Activated T-cell treated with anti-CD3 and anti-CD28 coated beads, Interleukin-2, amount 50 U/mL, for 24 hours (primary cell): ENCODE data around the gene MDGA2.
"Not testable (repeated sequence)": the region's sequence is repeated elsewhere in the genome, so short reads cannot be mapped to it uniquely, and the experiment has no call there.

Source experiments
- DNase-seq: peaks from one replicate; pipeline ENCODE4 v3.0.0-alpha.2; 2020
- H3K27ac Mint-ChIP-seq: 2 replicates; pipeline ENCODE4 v1.8.0; 2020; ENCODE audit warnings: mild to moderate bottlenecking, mixed read lengths
- H3K27me3 Mint-ChIP-seq: 2 replicates; pipeline ENCODE4 v1.8.0; 2020; ENCODE audit warnings: mixed read lengths
- H3K36me3 Mint-ChIP-seq: 2 replicates; pipeline ENCODE4 v1.8.0; 2020; ENCODE audit warnings: low read depth, mixed read lengths
- H3K4me1 Mint-ChIP-seq: 2 replicates; pipeline ENCODE4 v1.8.0; 2020; ENCODE audit warnings: low read depth, mixed read lengths
- H3K4me3 Mint-ChIP-seq: 2 replicates; pipeline ENCODE4 v1.8.0; 2020; ENCODE audit warnings: mild to moderate bottlenecking, moderate library complexity, mixed read lengths
- H3K9me3 Mint-ChIP-seq: 2 replicates; pipeline ENCODE4 v1.8.0; 2020; ENCODE audit warnings: mixed read lengths

MDGA2 gene

DNA sequence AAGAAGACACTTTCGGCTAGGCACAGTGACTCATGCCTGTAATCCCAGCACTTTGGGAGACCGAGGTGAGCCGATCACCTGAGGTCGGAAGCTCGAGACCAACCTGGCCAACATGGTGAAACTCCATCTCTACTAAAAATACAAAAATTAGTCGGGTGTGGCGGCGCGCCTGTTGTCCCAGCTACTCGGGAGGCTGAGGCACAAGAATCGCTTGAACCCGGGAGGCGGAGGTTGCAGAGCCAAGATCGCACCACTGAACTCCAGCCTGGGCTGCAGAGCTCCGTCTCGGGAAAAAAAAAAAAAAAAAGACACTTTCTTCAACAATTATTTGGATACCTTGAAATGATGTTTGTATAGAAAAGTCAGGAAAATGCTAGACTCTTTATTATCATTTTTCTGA, 393.6 kb downstream of the MDGA2 start:
- DNase-seq, H3K27me3 Mint-ChIP-seq, H3K36me3 Mint-ChIP-seq, H3K9me3 Mint-ChIP-seq, H3K4me3 Mint-ChIP-seq, H3K4me1 Mint-ChIP-seq, H3K27ac Mint-ChIP-seq: not testable (repeated sequence)

DNA sequence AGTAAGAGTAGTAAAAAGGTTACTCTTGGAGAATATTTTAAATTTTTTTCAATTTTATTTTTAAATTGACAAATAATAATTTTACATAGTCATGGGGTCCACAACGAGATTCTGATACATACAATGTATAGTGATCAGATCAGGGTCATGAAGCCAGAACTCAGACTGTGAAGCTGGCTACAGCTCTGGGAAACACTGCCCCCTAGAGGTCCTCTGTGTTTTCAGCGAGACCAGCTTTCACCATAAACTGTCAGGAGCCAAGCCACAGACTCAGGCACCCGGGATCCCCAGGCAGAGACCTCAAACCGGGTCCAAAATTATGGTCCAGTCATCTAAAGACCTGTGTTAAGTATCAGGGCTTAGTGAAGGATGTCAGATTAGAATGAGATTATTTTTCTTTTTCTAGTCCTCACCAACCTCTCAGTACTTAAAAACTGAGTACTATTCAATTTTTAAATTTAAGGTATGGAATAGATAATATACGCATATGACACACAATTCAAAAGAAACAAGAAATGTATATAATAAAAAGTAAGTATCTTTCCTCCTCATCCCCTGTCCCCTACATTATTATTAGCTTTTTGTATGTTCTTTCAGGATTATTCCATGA, 397.1 kb downstream of the MDGA2 start:
- Mint-ChIP-seq H3K9me3 (no peaks in the 10 kb centered on the region), H3K27me3 (no peaks in the 10 kb centered on the region), H3K4me1 (no peaks in the 10 kb centered on the region), H3K27ac (no peak overlapping the region), H3K36me3 (no peaks in the 10 kb centered on the region), H3K4me3 (no peak overlapping the region)
- DNase-seq = peak; percentile 32

DNA sequence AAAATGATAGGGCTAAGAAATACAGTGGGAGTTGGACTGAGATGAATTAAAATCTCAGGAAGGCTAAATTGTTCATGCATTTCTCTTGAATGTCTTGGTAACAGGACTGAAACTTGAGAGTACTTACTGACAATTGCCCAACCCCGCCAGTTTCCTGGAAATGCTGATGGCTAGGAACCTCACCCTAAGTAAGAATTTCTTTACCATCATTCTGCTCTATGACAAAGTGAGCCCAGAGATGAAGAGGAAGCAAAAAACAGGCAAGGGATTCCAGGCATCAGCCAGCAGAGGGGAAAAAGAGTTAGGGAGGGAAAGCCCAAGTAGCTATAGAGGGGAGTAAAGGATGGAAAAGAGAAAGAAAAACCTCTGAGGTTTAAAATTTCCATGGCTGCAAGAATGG, 397.7 kb downstream of the MDGA2 start:
- no peak overlapping the region for H3K27ac Mint-ChIP-seq
- no peaks in the 10 kb centered on the region for H3K9me3 Mint-ChIP-seq
- H3K4me3 Mint-ChIP-seq = no peak overlapping the region
- H3K36me3 Mint-ChIP-seq = no peaks in the 10 kb centered on the region
- no peaks in the 10 kb centered on the region for H3K27me3 Mint-ChIP-seq
- no peak for DNase-seq
- no peaks in the 10 kb centered on the region for H3K4me1 Mint-ChIP-seq

- Mint-ChIP-seq H3K4me3 (no peak overlapping the region), H3K27me3 (no peaks in the 10 kb centered on the region), H3K4me1 (no peaks in the 10 kb centered on the region), H3K9me3 (no peaks in the 10 kb centered on the region), H3K27ac (no peak overlapping the region), H3K36me3 (no peaks in the 10 kb centered on the region)
- no peak for DNase-seq
These were observed 398.5 kb downstream of the MDGA2 start for GRCh38 chr14:47276931-47277330.

DNA sequence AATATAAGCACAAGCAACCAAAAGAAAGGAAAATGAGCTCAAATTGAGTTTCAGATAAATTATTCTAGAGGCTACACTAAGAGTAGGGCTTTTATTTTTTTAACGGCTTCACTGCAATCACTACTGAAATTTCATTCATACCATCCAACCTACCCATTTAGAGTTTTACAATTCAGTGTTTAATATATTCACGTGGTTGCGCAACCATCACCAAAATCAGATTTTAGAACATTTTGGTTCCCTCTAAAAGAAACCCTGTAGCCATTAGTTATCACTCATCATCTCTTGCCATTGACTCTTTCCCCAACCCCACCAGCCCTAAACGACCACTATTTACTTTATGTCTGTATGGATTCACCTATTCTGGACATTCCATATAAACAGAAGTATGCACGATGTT, 401.5 kb downstream of the MDGA2 start:
- no peaks in the 10 kb centered on the region for H3K9me3 Mint-ChIP-seq
- H3K4me1 Mint-ChIP-seq = no peaks in the 10 kb centered on the region
- H3K4me3 Mint-ChIP-seq = no peak overlapping the region
- no peak overlapping the region for H3K27ac Mint-ChIP-seq
- no peaks in the 10 kb centered on the region for H3K36me3 Mint-ChIP-seq
- H3K27me3 Mint-ChIP-seq = no peaks in the 10 kb centered on the region
- no peak for DNase-seq

DNA sequence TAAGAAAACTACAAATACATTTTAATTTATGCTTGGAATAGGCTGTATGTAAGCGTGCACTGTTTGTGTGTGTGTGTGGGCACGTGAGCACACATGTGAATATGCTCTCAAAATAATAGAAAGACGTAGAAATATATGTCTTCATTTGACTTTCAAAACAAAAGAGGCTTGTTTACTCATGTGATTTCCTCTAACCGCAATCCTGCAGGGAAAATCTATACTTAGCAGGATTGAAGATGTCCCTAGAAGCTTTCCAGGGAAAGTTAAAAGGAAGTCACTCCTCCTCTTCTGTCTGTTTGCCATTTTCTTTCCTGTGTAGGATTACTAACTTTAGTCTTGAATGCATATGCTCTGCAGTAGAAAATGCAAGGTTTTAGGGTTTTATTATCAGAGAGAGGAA, 404.7 kb downstream of the MDGA2 start:
- Mint-ChIP-seq H3K27me3 (no peaks in the 10 kb centered on the region), H3K36me3 (no peaks in the 10 kb centered on the region), H3K9me3 (no peaks in the 10 kb centered on the region), H3K4me3 (no peak overlapping the region), H3K27ac (no peak overlapping the region), H3K4me1 (no peaks in the 10 kb centered on the region)
- DNase-seq = no peak

DNA sequence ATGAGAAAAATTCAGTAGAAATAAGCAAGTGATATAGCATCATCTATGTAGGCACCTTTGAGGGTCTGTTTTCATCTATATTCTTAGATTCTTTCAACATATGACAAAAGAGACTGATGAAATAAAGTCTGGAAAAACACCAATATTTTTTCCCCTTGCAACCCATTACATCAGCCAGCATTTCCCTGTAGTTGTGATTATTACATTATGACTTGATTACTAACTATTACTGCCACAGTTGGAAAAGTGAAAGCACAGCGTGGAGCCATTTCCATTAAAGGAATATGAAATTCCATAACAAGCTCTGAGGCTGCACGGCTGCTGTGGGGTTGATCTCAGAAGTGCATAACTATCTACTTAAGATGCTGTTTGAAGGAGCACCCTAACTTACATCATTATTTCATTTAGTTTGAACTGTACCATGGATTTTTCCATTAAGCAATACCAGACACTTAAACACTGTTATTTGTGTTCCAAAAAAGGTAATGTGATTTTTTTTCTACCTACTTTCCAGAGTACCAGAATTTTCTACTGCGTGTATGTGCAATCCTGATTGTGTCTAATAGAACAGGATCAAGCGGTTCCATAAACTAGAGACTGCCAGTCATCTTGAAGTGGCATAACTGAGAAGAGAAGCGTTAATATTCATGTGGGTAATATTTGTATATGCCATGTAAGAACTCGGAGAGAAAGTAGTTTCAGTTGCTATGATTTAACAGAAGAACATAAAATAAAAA, 405.5 kb downstream of the MDGA2 start:
- Mint-ChIP-seq H3K36me3 (no peaks in the 10 kb centered on the region), H3K27ac (no peak overlapping the region), H3K9me3 (peaks cover under 1% of the 10 kb centered on the region), H3K4me1 (no peaks in the 10 kb centered on the region), H3K4me3 (no peak overlapping the region), H3K27me3 (no peaks in the 10 kb centered on the region)
- DNase-seq = no peak

DNA sequence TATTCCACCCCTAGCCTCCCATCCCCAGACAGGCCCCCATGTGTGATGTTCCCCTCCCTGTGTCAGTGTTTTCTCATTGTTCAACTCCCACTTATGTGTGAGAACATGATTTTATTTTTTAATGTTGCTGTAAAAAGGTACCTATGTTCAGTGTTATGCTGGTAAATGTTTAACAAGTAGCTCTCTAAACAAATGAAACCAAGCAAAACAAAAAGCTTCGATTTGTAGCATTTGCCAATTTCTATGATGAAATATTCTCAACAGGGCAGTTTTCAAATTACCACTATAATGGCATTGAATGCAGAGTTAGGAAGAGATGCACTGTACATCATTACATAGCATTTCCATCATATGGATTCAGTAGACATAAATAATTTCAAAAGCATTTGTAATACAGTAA, 410.6 kb downstream of the MDGA2 start:
- no peaks in the 10 kb centered on the region for H3K4me1 Mint-ChIP-seq
- no peak for DNase-seq
- H3K4me3 Mint-ChIP-seq = no peak overlapping the region
- H3K9me3 Mint-ChIP-seq = peaks cover 2% of the 10 kb centered on the region
- H3K27me3 Mint-ChIP-seq = no peaks in the 10 kb centered on the region
- no peaks in the 10 kb centered on the region for H3K36me3 Mint-ChIP-seq
- no peak overlapping the region for H3K27ac Mint-ChIP-seq

DNA sequence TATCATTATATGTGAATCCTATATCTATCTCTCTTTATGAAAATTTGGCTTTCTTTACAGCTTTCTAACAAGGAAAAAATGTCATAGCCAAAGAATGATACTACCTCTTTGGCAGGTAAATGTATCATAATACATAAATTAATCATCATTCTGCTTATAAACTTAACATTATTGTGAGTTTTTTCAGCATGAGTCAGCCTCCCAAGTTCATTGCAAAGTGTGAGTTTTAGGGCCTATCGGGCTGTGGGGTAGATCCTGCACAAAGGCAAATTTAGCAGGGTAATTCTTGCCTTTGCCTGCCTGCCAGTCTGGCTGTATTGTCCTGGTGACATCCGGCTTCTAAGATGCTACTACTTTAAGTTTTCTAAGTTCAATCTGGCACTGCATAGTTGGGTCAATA, 412.6 kb downstream of the MDGA2 start:
- Mint-ChIP-seq H3K4me1 (no peaks in the 10 kb centered on the region), H3K27me3 (no peaks in the 10 kb centered on the region), H3K4me3 (no peak overlapping the region), H3K27ac (no peak overlapping the region), H3K36me3 (no peaks in the 10 kb centered on the region), H3K9me3 (peaks cover 2% of the 10 kb centered on the region)
- DNase-seq = no peak

GRCh38 chr14:47261350-47261749, 414.1 kb downstream of the MDGA2 start:
- Mint-ChIP-seq H3K4me3 (no peak overlapping the region), H3K27me3 (no peaks in the 10 kb centered on the region), H3K4me1 (no peaks in the 10 kb centered on the region), H3K27ac (no peak overlapping the region), H3K36me3 (no peaks in the 10 kb centered on the region), H3K9me3 (peaks cover 3% of the 10 kb centered on the region)
- no peak for DNase-seq

- peaks cover 4% of the 10 kb centered on the region for H3K9me3 Mint-ChIP-seq
These were observed 415.6 kb downstream of the MDGA2 start for GRCh38 chr14:47259796-47260195.

DNA sequence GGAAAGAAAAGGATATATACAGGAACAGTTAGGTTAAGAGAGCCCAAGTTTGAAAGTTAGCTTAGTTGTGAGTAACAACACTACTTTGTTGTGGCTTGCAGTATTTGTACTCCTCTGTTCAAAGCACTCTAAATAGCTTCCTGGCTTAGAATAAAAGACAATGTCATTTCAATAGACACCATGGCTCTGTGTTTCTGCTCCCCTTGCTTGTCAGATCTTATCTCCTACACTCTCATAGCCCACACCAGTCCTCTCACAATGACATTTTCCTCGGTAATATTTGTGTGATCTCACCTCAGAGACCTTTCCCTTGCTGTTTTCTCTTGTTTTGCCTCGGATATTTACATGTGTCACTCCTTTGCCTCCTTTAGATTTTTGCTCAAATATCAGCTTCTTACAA, 418.4 kb downstream of the MDGA2 start:
- DNase-seq = no peak
- Mint-ChIP-seq H3K27me3 (no peaks in the 10 kb centered on the region), H3K36me3 (no peaks in the 10 kb centered on the region), H3K4me1 (no peaks in the 10 kb centered on the region), H3K4me3 (no peak overlapping the region), H3K9me3 (peaks cover 10% of the 10 kb centered on the region), H3K27ac (no peak overlapping the region)

More at GRCh38 chr14:47259796-47260195, 415.6 kb downstream of the MDGA2 start:
- Mint-ChIP-seq H3K4me1 (no peaks in the 10 kb centered on the region), H3K4me3 (no peak overlapping the region), H3K27ac (no peak overlapping the region), H3K27me3 (no peaks in the 10 kb centered on the region), H3K36me3 (no peaks in the 10 kb centered on the region)
- DNase-seq = no peak

DNA sequence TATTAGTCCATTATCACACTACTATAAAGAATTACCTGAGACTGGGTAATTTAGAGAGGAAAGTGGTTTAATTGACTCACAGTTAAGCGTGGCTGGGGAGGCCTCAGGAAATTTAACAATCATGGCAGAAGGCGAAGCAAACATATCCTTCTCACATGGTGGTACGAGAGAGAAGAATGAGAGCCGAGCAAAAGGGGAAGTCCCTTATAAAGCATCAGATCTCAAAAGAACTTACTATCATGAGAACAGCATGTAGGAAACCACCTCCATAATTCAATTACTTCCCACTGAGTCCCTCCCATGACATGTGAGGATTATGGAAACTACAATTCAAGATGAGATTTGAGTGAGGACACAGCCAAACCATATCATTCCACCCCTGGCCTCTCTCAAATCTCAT, 422.6 kb downstream of the MDGA2 start:
- H3K4me3 Mint-ChIP-seq = no peak overlapping the region
- no peak for DNase-seq
- peaks cover 10% of the 10 kb centered on the region for H3K9me3 Mint-ChIP-seq
- no peaks in the 10 kb centered on the region for H3K27me3 Mint-ChIP-seq
- H3K4me1 Mint-ChIP-seq = no peaks in the 10 kb centered on the region
- no peak overlapping the region for H3K27ac Mint-ChIP-seq
- no peaks in the 10 kb centered on the region for H3K36me3 Mint-ChIP-seq

GRCh38 chr14:47246367-47246766, 429.0 kb downstream of the MDGA2 start:
- H3K9me3 Mint-ChIP-seq = peaks cover 3% of the 10 kb centered on the region
- no peak for DNase-seq
- no peaks in the 10 kb centered on the region for H3K36me3 Mint-ChIP-seq
- H3K4me1 Mint-ChIP-seq = no peaks in the 10 kb centered on the region
- no peak overlapping the region for H3K4me3 Mint-ChIP-seq
- H3K27ac Mint-ChIP-seq = no peak overlapping the region
- H3K27me3 Mint-ChIP-seq = no peaks in the 10 kb centered on the region

- H3K27ac Mint-ChIP-seq, DNase-seq, H3K36me3 Mint-ChIP-seq, H3K4me3 Mint-ChIP-seq, H3K9me3 Mint-ChIP-seq, H3K4me1 Mint-ChIP-seq, H3K27me3 Mint-ChIP-seq: not testable (repeated sequence)
These were observed 432.8 kb downstream of the MDGA2 start for GRCh38 chr14:47242579-47242978.
